Measurements from ENCODE around the gene PCNX2.

Gene PCNX2

GRCh38 chr1:232980986-232981560, 314.5 kb downstream of the PCNX2 start:
- no peak for DNase-seq

DNA sequence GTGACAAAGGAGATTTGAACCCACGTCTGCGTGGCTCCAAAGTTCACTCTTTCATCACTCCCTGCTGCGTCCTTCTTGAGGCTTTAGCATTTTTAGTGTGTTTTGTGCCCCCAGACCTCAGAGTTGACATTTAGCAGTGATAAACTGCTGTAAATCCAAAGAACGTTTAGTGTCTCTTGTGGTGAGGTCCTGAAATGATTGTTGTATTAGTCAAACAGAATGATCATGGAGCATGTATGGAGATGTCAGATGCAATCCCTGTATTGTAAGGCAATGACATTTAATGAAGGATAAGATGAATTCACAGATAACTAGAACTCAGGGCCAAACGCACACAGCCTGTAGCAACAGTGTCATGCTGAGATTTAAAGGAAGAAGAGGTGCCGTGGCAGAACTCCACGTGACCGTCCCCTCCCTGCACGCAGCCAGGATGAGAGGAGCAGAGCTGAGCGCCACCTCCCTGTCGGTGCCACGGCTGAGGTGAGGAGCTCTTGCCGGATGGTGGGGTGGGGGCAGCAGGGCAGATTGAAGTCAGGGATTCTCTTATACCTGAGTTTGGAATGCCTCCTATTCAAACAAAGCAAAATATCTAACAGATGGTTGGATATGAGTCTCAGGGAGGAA, 315.1 kb downstream of the PCNX2 start:
- DNase-seq = no peak

DNA sequence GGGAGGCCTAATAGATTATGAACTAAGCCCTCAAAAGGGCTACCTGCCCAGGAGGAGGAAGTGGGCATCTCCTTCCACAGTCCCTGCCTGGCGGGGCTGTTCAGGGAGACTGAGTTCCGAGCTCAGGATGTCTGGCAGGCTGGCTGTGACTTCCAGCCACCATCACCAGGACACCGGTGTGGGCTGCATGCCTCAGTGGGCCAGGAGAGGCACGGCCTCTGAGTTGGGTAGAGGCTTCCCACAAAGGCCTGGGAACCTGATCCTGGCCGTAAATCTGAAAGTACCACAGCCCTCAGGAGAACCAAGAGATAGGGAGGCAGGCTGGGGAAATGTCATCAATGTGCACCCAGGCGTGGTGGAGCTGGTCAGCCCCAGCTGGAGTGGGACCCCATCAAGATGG, 316.0 kb downstream of the PCNX2 start:
- no peak for DNase-seq

- DNase-seq = no peak
Observed at GRCh38 chr1:232978815-232979214, 316.7 kb downstream of the PCNX2 start.

DNA sequence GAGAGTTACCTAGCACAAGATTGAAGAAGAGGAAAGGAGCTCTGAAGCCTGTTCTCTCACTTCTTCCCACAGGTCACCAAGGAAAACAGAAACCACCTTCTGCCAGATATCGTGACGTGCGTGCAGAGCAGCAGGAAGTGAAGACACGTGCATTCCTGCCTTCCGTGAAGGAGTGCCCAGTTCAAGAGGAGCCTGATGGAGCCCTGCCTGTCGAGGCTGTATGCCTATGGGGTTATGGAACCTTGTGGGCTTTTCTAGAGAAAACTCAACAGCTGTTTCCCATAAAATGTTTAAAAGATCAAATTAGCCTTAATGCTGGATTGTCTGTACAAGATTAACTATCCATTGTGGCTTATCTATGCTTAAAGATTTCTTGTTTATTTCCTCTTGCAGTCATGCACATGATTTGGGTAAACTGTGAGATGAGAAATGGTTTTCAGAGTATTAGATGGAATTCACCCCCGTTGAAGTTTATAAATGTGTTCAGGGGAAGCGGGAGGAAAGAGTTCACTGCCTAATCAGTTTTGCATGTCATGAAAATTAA, 317.4 kb downstream of the PCNX2 start:
- no peak for DNase-seq

GRCh38 chr1:232974971-232975370, 320.6 kb downstream of the PCNX2 start:
- no peak for DNase-seq

GRCh38 chr1:232973652-232974611, 321.6 kb downstream of the PCNX2 start:
- no peak for DNase-seq

- DNase-seq = no peak
Observed at GRCh38 chr1:232970508-232970907, 325.0 kb downstream of the PCNX2 start.

DNA sequence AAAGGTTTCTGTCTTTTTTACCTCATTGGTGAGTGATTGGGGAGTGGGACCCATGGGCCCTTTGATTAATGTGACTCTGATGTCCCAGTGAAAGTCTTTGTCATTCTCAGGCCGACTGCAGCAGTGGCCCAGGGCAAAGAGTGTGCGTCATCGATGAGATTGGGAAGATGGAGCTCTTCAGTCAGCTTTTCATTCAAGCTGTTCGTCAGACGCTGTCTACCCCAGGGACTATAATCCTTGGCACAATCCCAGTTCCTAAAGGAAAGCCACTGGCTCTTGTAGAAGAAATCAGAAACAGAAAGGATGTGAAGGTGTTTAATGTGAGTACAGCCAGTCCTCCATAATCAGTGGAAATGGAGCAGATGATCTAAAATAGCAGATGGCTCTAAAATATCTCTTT, 325.7 kb downstream of the PCNX2 start:
- no peak for DNase-seq

DNA sequence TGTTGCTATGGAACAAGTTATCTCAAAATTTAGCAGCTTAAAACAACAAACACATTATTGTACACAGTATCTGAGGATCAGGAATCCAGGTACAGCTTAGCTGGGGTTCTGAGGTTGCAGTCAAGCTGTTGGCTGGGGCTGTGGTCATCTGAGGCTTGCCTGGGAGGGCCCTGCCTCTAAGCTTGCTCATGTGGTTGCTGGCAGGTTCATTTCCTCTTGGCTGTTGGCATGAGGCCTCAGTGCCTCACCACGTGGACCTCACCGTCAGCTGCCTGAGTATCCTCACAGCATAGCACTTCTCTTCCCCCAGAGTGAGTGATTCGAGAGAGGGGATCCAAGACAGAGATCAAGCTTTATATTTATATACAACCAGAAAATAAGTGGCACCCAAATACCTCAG, 326.6 kb downstream of the PCNX2 start:
- no peak for DNase-seq

- no peak for DNase-seq
Observed at GRCh38 chr1:232968391-232968790, 327.1 kb downstream of the PCNX2 start.

GRCh38 chr1:232966663-232967062, 328.9 kb downstream of the PCNX2 start:
- no peak for DNase-seq

GRCh38 chr1:232965912-232966217, 329.7 kb downstream of the PCNX2 start:
- DNase-seq = no peak

DNA sequence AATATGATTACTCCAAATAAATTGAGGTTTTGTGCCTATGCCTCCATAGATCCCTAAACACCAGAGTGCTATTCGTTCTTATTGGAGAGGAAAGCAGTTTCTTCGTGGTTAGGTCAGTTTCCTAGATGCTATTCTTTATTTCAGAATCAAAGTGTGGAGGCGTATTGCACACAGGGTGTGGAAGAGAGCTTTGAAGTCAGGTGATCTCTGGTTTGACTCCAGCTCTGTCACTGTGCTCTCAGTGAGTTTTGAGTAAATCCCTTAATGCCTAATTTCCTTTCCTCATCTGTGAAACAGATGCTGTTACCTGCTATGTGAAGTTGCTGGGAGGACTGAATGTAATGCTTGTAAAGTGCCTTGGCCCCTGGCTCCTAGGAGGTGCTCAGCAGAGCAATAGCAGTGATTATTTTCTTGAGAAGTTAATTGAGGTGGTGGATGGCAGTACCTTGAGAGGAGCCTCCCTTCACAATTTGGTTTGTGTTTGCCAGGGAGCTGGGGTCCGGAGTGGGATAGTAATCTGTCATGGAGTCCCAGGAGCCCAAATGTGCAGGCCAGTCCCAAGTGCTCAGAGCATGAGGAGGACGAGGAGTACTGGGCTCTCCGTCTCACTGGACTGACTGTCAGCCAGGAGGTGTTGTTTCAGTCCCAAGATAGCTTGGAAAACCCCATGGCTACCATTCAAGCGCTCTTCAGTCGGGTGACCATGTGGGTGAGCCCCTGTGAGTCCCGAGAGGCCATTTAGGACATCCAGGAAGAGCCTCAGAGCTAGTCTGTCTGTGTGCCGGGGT, 330.2 kb downstream of the PCNX2 start:
- no peak for DNase-seq

DNA sequence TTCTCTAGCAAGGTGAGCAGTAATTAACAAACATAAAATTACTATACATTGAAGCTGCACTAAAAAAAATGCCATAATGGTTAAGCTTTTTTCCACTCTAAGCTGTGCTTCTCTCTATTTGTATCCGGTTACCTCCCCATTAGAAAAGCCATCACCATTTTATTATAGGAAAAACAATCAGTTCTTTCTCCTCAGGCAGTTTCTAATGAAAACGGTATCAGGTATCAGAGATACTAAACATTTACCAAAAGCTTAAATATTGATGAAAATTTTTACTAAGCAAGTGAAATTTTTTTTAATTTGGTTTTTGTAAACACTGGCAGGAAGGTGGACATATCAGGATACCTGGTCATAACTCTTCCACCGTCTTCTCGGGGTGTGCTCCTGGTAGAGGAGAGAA, 330.9 kb downstream of the PCNX2 start:
- DNase-seq = no peak

- no peak for DNase-seq
Observed at GRCh38 chr1:232962761-232963745, 332.5 kb downstream of the PCNX2 start.

DNA sequence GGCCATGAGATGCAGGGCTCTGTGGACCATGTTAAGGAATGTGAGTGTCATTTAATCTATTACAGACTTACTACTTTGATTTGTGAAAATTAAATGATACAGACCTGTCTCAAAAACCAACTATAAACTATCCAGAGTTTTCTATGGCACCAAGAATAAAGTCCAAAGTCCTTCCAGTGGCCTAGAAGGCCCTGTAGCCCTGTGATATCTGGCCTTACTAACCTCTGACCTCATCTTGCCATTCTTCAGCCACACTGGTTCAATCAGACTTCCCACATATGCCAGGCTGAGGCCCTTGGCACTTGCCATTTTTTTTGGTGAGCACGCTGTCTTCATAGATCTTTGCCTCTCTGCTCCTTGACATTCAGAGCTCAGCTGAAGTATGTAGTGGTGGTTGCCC, 337.5 kb downstream of the PCNX2 start:
- no peak for DNase-seq

DNA sequence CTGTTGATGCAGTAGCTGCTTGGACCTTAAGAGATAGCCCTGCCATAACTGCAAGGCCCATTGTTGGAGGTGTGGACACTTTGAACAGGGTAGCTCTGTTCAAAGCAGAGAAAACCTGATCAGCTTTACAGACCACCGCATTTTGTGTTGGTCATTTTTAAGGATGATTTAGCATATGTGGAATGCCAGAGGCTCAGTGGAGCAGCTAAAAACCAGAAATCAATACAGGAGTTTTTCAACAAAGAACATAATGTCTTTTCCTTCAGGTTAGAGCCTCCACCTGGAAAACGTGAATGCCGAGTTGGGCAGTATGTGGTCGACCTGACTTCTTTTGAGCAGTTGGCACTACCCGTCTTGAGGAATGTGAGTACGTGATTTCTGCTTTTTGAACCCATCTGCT, 339.4 kb downstream of the PCNX2 start:
- no peak for DNase-seq

- no peak for DNase-seq
Observed at GRCh38 chr1:232954594-232955365, 340.7 kb downstream of the PCNX2 start.

DNA sequence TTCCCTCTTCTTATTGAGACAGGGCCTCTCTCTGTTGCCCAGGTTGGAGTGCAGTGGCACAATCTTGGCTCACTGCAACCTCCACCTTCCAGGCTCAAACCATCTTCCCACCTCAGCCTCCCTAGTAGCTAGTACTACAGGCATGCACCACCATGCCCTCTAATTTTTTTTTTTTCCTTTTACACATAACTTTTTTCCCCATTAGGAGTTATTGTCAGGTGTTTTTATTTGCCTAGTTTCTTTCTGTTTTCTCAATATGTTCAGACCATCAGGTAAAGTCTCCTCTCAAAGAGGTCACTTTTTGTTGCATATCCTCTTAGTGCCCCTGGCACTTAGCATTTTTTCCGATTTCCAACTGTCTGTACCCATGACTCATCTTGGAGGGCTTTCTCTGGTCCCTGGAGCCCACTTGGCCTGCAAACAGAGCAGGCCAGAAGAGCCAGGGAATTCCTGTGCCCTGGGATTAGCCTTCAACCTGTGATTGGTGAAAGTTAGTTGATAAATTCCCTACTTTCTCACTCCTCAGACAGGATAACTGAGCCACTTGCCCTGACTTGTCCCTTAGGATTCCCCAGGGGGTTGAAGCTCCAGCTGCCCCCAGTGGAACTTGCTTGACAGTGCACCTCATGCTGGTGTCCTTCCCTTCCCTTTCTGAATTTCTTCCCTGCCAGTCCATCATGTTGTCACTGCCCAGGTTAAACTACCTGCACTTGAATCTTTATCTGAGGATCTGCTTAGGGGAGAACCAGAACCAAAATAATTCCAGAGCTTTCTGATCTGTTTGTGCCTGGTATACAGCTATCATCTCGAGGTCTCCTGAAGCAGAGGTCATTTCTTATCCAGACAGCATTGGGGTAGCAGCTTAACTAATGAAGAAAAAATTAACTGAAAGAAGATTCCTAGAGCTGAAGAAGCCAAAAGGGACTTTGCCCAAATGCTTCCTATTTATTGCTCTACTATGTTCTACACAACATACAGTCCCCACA, 342.7 kb downstream of the PCNX2 start:
- DNase-seq = peak; percentile 23

All from activated CD4-positive, alpha-beta T cell treated with anti-CD3 and anti-CD28 coated beads, Interleukin-2, amount 50 U/mL, for 1 hour (primary cell).